WI38 (cell line): ENCODE results near the gene CAVIN3.

Source experiments
- H3K4me3 ChIP-seq: 2 replicates; pipeline ENCODE4 v1.5.1; 2011; ENCODE audit warnings: low read depth, mild to moderate bottlenecking, control low read depth, low read length
- CTCF ChIP-seq: IDR thresholded peaks from 2 replicates; pipeline ENCODE4 v1.5.1; 2012; ENCODE audit warnings: low read depth, mild to moderate bottlenecking, control low read depth, low read length

Gene CAVIN3

GRCh38 chr11:6318204-6318603 is 2.1 kb downstream of the CAVIN3 start:
- TF ChIP-seq CTCF, result no peak
- peak overlapping the region; percentile 74 for H3K4me3 ChIP-seq

GRCh38 chr11:6315811-6316425 is 4.4 kb downstream of the CAVIN3 start:
- peak; percentile 92 for TF ChIP-seq CTCF
- no peak overlapping the region for H3K4me3 ChIP-seq

GRCh38 chr11:6312106-6312505 is 8.2 kb downstream of the CAVIN3 start:
- no peak for TF ChIP-seq CTCF

GRCh38 chr11:6307876-6308275 is 12.4 kb downstream of the CAVIN3 start:
- TF ChIP-seq CTCF, result no peak
- H3K4me3 ChIP-seq, result no peak overlapping the region

More at GRCh38 chr11:6312106-6312505, 8.2 kb downstream of the CAVIN3 start:
- H3K4me3 ChIP-seq, result no peak overlapping the region

GRCh38 chr11:6305297-6305696 is 15.0 kb downstream of the CAVIN3 start:
- no peak for TF ChIP-seq CTCF

GRCh38 chr11:6303661-6304060 is 16.6 kb downstream of the CAVIN3 start:
- no peak for TF ChIP-seq CTCF
- H3K4me3 ChIP-seq, result no peak overlapping the region

More at GRCh38 chr11:6305297-6305696, 15.0 kb downstream of the CAVIN3 start:
- no peak overlapping the region for H3K4me3 ChIP-seq

GRCh38 chr11:6301096-6301495 is 19.2 kb downstream of the CAVIN3 start:
- no peak for TF ChIP-seq CTCF
- no peak overlapping the region for H3K4me3 ChIP-seq
